Coronary artery (tissue), 2 donors: ENCODE results near the gene SNRNP25.

Experiments used
- DNase-seq: peaks from one replicate; pipeline ENCODE4 v3.0.0-alpha.2; 2017; ENCODE audit warnings: low spot score
- H3K27ac ChIP-seq, 2 donors: fragments of 200-600 bp; sonication (generic); one replicate each; pipeline ENCODE4 v1.5.1; 2016 to 2019
- H3K4me3 ChIP-seq: fragments of 200-600 bp; sonication (generic); 2 replicates; pipeline ENCODE4 v1.5.1; 2016; ENCODE audit warnings: mild to moderate bottlenecking, moderate library complexity
- CTCF ChIP-seq: fragments of 200-600 bp; sonication (generic); IDR thresholded peaks from one replicate; pipeline ENCODE4 v1.5.1; 2019; ENCODE audit warnings: antibody characterized with exemption

SNRNP25 gene

GRCh38 chr16:84718-85406 is 31.2 kb downstream of the SNRNP25 start:
- Histone ChIP-seq H3K27ac (peak overlapping the region; percentile 78 to 85), H3K4me3 (peak overlapping the region; percentile 7)
- peak; percentile 96 for DNase-seq
- TF ChIP-seq CTCF: no peak

GRCh38 chr16:85407-85782 is 31.8 kb downstream of the SNRNP25 start:
- Histone ChIP-seq H3K27ac (peak overlapping the region; percentile 78 to 85), H3K4me3 (peak overlapping the region; percentile 7)
- DNase-seq: no peak
- no peak for TF ChIP-seq CTCF

- Histone ChIP-seq H3K27ac (peak overlapping the region; percentile 78 to 85), H3K4me3 (no peak overlapping the region)
- no peak for TF ChIP-seq CTCF
- no peak for DNase-seq
Measured at GRCh38 chr16:85865-86264, 32.2 kb downstream of the SNRNP25 start.

- no peak overlapping the region for H3K4me3 ChIP-seq
- H3K27ac ChIP-seq: peak overlapping the region; percentile 78 to 85
- no peak for TF ChIP-seq CTCF
- no peak for DNase-seq
Measured at GRCh38 chr16:86483-86952, 32.9 kb downstream of the SNRNP25 start.

- no peak overlapping the region for H3K27ac ChIP-seq
- no peak for TF ChIP-seq CTCF
Measured at GRCh38 chr16:88613-89012, 35.0 kb downstream of the SNRNP25 start.

GRCh38 chr16:89391-90302 is 36.0 kb downstream of the SNRNP25 start:
- no peak for TF ChIP-seq CTCF
- DNase-seq: no peak
- Histone ChIP-seq H3K27ac (peak overlapping the region in 1 of 2 donors; percentile 17), H3K4me3 (no peak overlapping the region)

More at GRCh38 chr16:88613-89012, 35.0 kb downstream of the SNRNP25 start:
- DNase-seq: no peak
- H3K4me3 ChIP-seq: no peak overlapping the region
